HepG2 (cell line): ENCODE measurements around the gene PLA2G12A. TPM values are rescaled to one million over a fixed set of nuclear protein-coding genes. Genes with fewer than 3 reads are reported as not detected.

ENCODE experiments used
- ATAC-seq: fragments of 200-7000 bp; cut with Tn5 transposase; 3 replicates; pipeline ENCODE4 v1.9.1; 2020; ENCODE audit warnings: mild to moderate bottlenecking, moderate library complexity
- BruUV-seq: library from RNA; stranded (reverse); fragments of 400-500 nt; replicated peaks from 2 replicates; lab custom pipeline; 2021; lab: Mats Ljungman, UMichigan
- CTCF ChIA-PET: fragments of 300-600 bp; formaldehyde crosslinking; extraction: SDS; loops from one replicate; lab custom pipeline; 2021; ENCODE audit warnings: low total read pairs, inconsistent platforms, low intra/inter-chr PET ratio; lab: Yijun Ruan, JAX
- POLR2A ChIA-PET: fragments of 350-600 bp; sonication (Branson Sonifier 250); formaldehyde crosslinking; loops from one replicate; lab custom pipeline; 2020; ENCODE audit warnings: antibody characterized with exemption, inconsistent platforms; lab: Yijun Ruan, JAX
- DNase-seq: peaks from one replicate; pipeline ENCODE4 v3.0.0-alpha.2; 2015; ENCODE audit warnings: low spot score
- FAIRE-seq: peaks from 3 replicates; lab custom pipeline; 2011; peaks lifted over from hg19 to GRCh38; lab: Jason Lieb, UNC
- H2AFZ ChIP-seq: one replicate; pipeline ENCODE4 v1.6.1; 2011; ENCODE audit warnings: low read length, inconsistent platforms
- H3K27ac ChIP-seq: fragments of 300-600 bp; 3 replicates; pipeline ENCODE4 v1.8.0; 2011; ENCODE audit warnings: mixed run types, mild to moderate bottlenecking, mixed read lengths, low read length, inconsistent platforms; ENCODE audit not compliant: insufficient read depth; ENCODE audit errors: extremely low read length
- H3K27me3 ChIP-seq, 2 experiments: fragments of 200-600 bp in 1 of 2; 2 replicates in 1 of 2; 3 replicates in 1 of 2; pipeline versions ENCODE4 v1.6.0 to v1.8.0; 2011; ENCODE audit warnings: low read length in 2 of 2, mild to moderate bottlenecking in 2 of 2, moderate library complexity in 2 of 2, inconsistent platforms in 1 of 2; ENCODE audit not compliant: insufficient read depth in 2 of 2, control insufficient read depth in 1 of 2
- H3K36me3 ChIP-seq, 2 experiments: fragments of 200-600 bp in 1 of 2; replicated peaks in 1 of 2; 2 replicates in 1 of 2; 3 replicates in 1 of 2; pipeline versions ENCODE4 v1.5.1 to v1.8.0; 2011; ENCODE audit warnings: low read length in 2 of 2, inconsistent platforms in 1 of 2; ENCODE audit not compliant: insufficient read depth in 2 of 2, control insufficient read depth in 1 of 2
- H3K4me1 ChIP-seq: 2 replicates; pipeline ENCODE4 v1.5.1; 2012; ENCODE audit warnings: low read length, inconsistent platforms; ENCODE audit not compliant: insufficient read depth
- H3K4me2 ChIP-seq: 2 replicates; pipeline ENCODE4 v1.6.0; 2011; ENCODE audit warnings: low read depth, low read length, inconsistent platforms
- H3K4me3 ChIP-seq, 3 experiments: fragments of 200-600 bp in 1 of 3; sonication (generic), shearing (Covaris generic) in 1 of 3; replicated peaks in 1 of 3; 2 replicates each; pipeline ENCODE4 v1.5.1; 2011 to 2016; ENCODE audit warnings: low read length in 3 of 3, inconsistent platforms in 2 of 3, low read depth in 2 of 3, mild to moderate bottlenecking in 2 of 3, control low read depth in 1 of 3, mixed read lengths in 1 of 3; ENCODE audit not compliant: insufficient read depth in 1 of 3
- H3K79me2 ChIP-seq: one replicate; pipeline ENCODE4 v1.6.1; 2011; ENCODE audit warnings: low read length, inconsistent platforms; ENCODE audit not compliant: insufficient read depth
- H3K9ac ChIP-seq: 2 replicates; pipeline ENCODE4 v1.6.0; 2011; ENCODE audit warnings: mild to moderate bottlenecking, low read depth, low read length, inconsistent platforms; ENCODE audit not compliant: insufficient read depth
- H3K9me3 ChIP-seq: 2 replicates; pipeline ENCODE4 v1.5.1; 2012; ENCODE audit warnings: mild to moderate bottlenecking, low read length
- H4K20me1 ChIP-seq: 2 replicates; pipeline ENCODE4 v1.6.0; 2011; ENCODE audit warnings: inconsistent platforms, mild to moderate bottlenecking, low read length, moderate library complexity; ENCODE audit not compliant: insufficient read depth
- BCL6 ChIP-seq: IDR thresholded peaks from 2 replicates; pipeline ENCODE4 v1.6.1; 2016; ENCODE audit warnings: missing genetic modification reagents, missing compliant biosample characterization
- CAMTA2 ChIP-seq: sonication (generic); formaldehyde crosslinking; IDR thresholded peaks from 2 replicates; pipeline ENCODE4 v1.4.0; 2020; ENCODE audit warnings: mild to moderate bottlenecking, missing genetic modification reagents, borderline replicate concordance
- CEBPB ChIP-seq: IDR thresholded peaks from 2 replicates; pipeline ENCODE4 v1.6.1; 2011; ENCODE audit warnings: low read depth, low read length, improper control_type of control experiment, borderline replicate concordance
- CHCHD3 ChIP-seq: sonication (generic); formaldehyde crosslinking; IDR thresholded peaks from 2 replicates; pipeline ENCODE4 v1.8.0; 2022; ENCODE audit warnings: mild to moderate bottlenecking, missing genetic modification reagents, moderate library complexity
- CHD2 ChIP-seq: IDR thresholded peaks from 2 replicates; pipeline ENCODE4 v1.6.1; 2011; ENCODE audit warnings: low read depth, low read length, improper control_type of control experiment
- PAWR ChIP-seq: sonication (generic); formaldehyde crosslinking; IDR thresholded peaks from 2 replicates; pipeline ENCODE4 v1.4.0; 2020; ENCODE audit warnings: missing genetic modification reagents, mild to moderate bottlenecking, borderline replicate concordance
- POGZ ChIP-seq: sonication (generic); formaldehyde crosslinking; IDR thresholded peaks from 2 replicates; pipeline ENCODE4 v1.4.0; 2020; ENCODE audit warnings: mild to moderate bottlenecking, missing genetic modification reagents
- PTBP1 ChIP-seq: fragments of 200-400 bp; formaldehyde crosslinking; IDR thresholded peaks from 2 replicates; pipeline ENCODE4 v1.6.1; 2018; ENCODE audit warnings: low read length, low read depth; ENCODE audit not compliant: poor library complexity, severe bottlenecking
- SIN3B ChIP-seq: fragments of 150-350 bp; IDR thresholded peaks from 2 replicates; pipeline ENCODE4 v1.6.1; 2014; ENCODE audit warnings: low read length
- SMAD1 ChIP-seq: sonication (generic); formaldehyde crosslinking; IDR thresholded peaks from 2 replicates; pipeline ENCODE4 v1.4.0; 2020; ENCODE audit warnings: missing genetic modification reagents, low read depth, mild to moderate bottlenecking, borderline replicate concordance
- U2AF2 ChIP-seq: fragments of 200-400 bp; formaldehyde crosslinking; IDR thresholded peaks from 2 replicates; pipeline ENCODE4 v1.6.1; 2017; ENCODE audit warnings: low read depth, mild to moderate bottlenecking, low read length
- ZFP90 ChIP-seq: sonication (generic); formaldehyde crosslinking; IDR thresholded peaks from 2 replicates; pipeline ENCODE4 v1.8.0; 2022; ENCODE audit warnings: missing genetic modification reagents, mild to moderate bottlenecking, inconsistent platforms, borderline replicate concordance
- ZNF430 ChIP-seq: sonication (generic); formaldehyde crosslinking; IDR thresholded peaks from 2 replicates; pipeline ENCODE4 v1.9.0; 2021; ENCODE audit warnings: mild to moderate bottlenecking, missing genetic modification reagents
- ZNF746 ChIP-seq: sonication (generic); formaldehyde crosslinking; IDR thresholded peaks from 2 replicates; pipeline ENCODE4 v1.8.0; 2022; ENCODE audit warnings: mild to moderate bottlenecking, missing genetic modification reagents
- WGBS: methylation state at CpG from one replicate; pipeline ENCODE4 v1.1.6; 2017; ENCODE audit warnings: low lambda C conversion rate; 5-methylcytosine and 5-hydroxymethylcytosine counted together
- in situ Hi-C: cut with HindIII; loops from 2 replicates; pipeline ENCODE4 v1.10.0; 2017; ENCODE audit warnings: low pct_unique_long_range_greater_than_20kb; ENCODE audit not compliant: extremely low pct_ligation_motif_present
- intact Hi-C: fragments of 100-400 bp; cut with micrococcal nuclease; formaldehyde crosslinking; loops from one replicate; pipeline ENCODE4 v1.10.0; 2022; ENCODE audit not compliant: unreplicated experiment
- polyA plus RNA-seq, 8 experiments: library from polyadenylated mRNA; depleted of rRNA in 3 of 8; stranded (reverse) in 7 of 8; unstranded in 1 of 8; fragments of >200 nt; fragmentation: Illumina TruSeq in 4 of 8; extraction: Trizol in 4 of 8; gene quantifications; 2 replicates each; pipeline versions ENCODE4 v1.2.1 to v1.2.3, GENCODE V29; 2011 to 2016; ENCODE audit warnings: low read depth in 4 of 8, missing spikeins in 1 of 8, mixed read lengths in 1 of 8; ENCODE audit not compliant: insufficient read depth in 1 of 8
- total RNA-seq, 5 experiments: library from RNA; depleted of rRNA; stranded (reverse); fragments of >200 nt; fragmentation: Illumina TruSeq; extraction: Trizol; gene quantifications; 2 replicates each; pipeline ENCODE4 v1.2.3, GENCODE V29; 2016; ENCODE audit warnings: low read depth in 1 of 5
- TF ChIP-seq, protein P1 (sequence below): IDR thresholded peaks from 2 replicates; pipeline ENCODE4 v1.6.1; 2018; ENCODE audit warnings: missing genetic modification reagents, mild to moderate bottlenecking, missing compliant biosample characterization
- TF ChIP-seq, protein P2 (sequence below): sonication (generic); formaldehyde crosslinking; IDR thresholded peaks from 2 replicates; pipeline ENCODE4 v1.4.0; 2020; ENCODE audit warnings: missing genetic modification reagents

The PLA2G12A gene
- total and polyA plus RNA-seq, 2 of the 13 experiments (the other 11 are each of a cell fraction or from before 2014, with no cell fraction given): 61.2 to 64.0 TPM

DNA sequence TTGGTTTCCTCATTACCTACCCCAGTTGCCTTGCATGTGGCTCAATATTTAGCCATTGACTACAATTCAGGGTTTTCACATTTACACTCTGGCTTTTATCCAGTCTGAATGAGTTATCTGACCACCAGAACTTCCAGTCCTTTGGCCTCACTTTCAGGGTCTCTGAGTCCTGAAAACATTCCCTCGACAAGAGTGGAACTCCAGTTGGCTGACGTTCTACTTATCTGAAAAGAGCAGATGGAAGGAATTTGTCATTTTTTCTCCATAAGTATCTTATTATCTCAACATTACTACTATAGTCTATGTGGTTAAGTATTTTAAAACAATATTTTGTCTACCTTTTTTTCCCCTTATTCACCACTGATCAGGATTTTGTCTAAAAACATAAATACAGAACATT lies 21.4 kb downstream of the PLA2G12A start:
- Histone ChIP-seq H4K20me1 (no peaks in the 10 kb centered on the region), H3K4me3 (no peak overlapping the region), H3K9ac (no peak overlapping the region), H3K9me3 (no peaks in the 10 kb centered on the region), H3K27me3 (no peaks in the 10 kb centered on the region), H3K79me2 (no peaks in the 10 kb centered on the region), H3K4me1 (peaks cover 5% of the 10 kb centered on the region; the same call in 1 of the 2 replicates), H2AFZ (no peak overlapping the region), H3K36me3 (no peaks in the 10 kb centered on the region), H3K4me2 (no peak overlapping the region), H3K27ac (no peak overlapping the region)
- no TSS peak for BruUV-seq
- DNase-seq: no peak
- no peak for TF ChIP-seq CHCHD3 (CRISPR knock-in tag)
- ChIA-PET POLR2A (no interaction called here), CTCF (no interaction called here)
- 92% methylated on average over 2 of the region's 2 CpGs for WGBS
- intact Hi-C loops (no loop called here), in situ Hi-C loops (no loop called here)
- ATAC-seq: no peak
- FAIRE-seq: no peak

DNA sequence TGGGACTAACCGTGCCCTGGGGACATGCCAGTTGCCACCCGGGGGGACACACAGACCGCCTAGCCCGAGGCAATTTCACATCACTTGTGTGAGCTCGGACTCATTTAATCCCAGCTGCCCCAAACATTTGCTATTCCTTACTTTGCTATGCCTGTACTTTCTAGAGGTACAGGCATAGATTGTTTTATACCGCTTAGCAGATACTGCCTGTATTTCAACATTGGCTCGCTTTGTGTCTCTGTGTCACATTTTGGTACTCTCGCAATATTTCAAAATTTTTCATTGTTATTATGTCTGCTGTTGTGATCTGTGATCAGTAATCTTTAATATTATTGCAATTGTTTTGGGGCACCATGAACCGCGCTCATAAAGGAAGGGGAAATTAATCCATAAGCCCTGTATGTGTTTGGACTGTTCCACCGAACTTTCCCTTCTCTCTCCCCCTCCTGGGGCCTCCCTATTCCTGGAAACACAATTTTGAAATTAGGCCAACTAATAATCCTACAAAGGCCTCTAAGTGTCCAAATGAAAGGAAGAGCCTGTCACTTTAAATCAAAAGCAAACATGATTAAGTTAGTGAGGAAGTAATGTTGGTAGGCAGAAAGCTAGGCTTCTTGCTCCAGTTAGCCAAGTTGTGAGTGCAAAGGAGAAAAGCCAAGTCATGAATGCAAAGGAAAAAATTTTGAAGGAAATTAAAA lies 26.1 kb downstream of the PLA2G12A start:
- H3K79me2 ChIP-seq: peaks cover 6% of the 10 kb centered on the region
- DNase-seq: no peak
- no peaks in the 10 kb centered on the region for H3K9me3 ChIP-seq
- ATAC-seq: no peak
- ChIA-PET POLR2A (no interaction called here), CTCF (interaction anchor here (0.6 kb wide), 1 partner anchor 123 kb away, joined by 3 read pairs; no protein-coding TSS in a partner anchor)
- no peak overlapping the region for H2AFZ ChIP-seq
- 30% methylated on average over 6 of the region's 11 CpGs for WGBS
- in situ Hi-C loops: no loop called here
- no peaks in the 10 kb centered on the region for H3K36me3 ChIP-seq
- H3K27ac ChIP-seq: peak overlapping the region; percentile 68
- H3K27me3 ChIP-seq: no peaks in the 10 kb centered on the region
- no peaks in the 10 kb centered on the region for H4K20me1 ChIP-seq
- no TSS peak for BruUV-seq
- FAIRE-seq: no peak
- intact Hi-C loops: loop anchor here (1.0 to 5.0 kb wide), 3 partner anchors 100 to 273 kb away; partner anchors contain the start of gene GAR1
- H3K4me2 ChIP-seq: peak overlapping the region; percentile 74
- peaks cover 31% of the 10 kb centered on the region for H3K4me1 ChIP-seq
- H3K9ac ChIP-seq: peak overlapping the region; percentile 21; the same call in 1 of the 2 replicates
- H3K4me3 ChIP-seq: peak overlapping the region; percentile 69 to 76 (median 69); a peak in 5 of 6 replicates
- TF ChIP-seq BCL6 (peak; percentile 84), CEBPB (no peak), CAMTA2 (CRISPR knock-in tag) (no peak), U2AF2 (no peak), ZNF430 (CRISPR knock-in tag) (no peak), PTBP1 (no peak), PAWR (CRISPR knock-in tag) (no peak), SIN3B (no peak), CHD2 (no peak), ZFP90 (no peak), POGZ (CRISPR knock-in tag) (0 out of 2 replicates have a peak, but pooled peaks have one; percentile 3), ZNF746 (CRISPR knock-in tag) (no peak), SMAD1 (no peak)
- TF ChIP-seq, protein P1, sequence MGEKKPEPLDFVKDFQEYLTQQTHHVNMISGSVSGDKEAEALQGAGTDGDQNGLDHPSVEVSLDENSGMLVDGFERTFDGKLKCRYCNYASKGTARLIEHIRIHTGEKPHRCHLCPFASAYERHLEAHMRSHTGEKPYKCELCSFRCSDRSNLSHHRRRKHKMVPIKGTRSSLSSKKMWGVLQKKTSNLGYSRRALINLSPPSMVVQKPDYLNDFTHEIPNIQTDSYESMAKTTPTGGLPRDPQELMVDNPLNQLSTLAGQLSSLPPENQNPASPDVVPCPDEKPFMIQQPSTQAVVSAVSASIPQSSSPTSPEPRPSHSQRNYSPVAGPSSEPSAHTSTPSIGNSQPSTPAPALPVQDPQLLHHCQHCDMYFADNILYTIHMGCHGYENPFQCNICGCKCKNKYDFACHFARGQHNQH: no peak
- TF ChIP-seq, protein P2, sequence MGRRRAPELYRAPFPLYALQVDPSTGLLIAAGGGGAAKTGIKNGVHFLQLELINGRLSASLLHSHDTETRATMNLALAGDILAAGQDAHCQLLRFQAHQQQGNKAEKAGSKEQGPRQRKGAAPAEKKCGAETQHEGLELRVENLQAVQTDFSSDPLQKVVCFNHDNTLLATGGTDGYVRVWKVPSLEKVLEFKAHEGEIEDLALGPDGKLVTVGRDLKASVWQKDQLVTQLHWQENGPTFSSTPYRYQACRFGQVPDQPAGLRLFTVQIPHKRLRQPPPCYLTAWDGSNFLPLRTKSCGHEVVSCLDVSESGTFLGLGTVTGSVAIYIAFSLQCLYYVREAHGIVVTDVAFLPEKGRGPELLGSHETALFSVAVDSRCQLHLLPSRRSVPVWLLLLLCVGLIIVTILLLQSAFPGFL (CRISPR knock-in tag): no peak
